Panc1 (cell line): Measurements from ENCODE around the gene CRYBG3. TPM values are rescaled to one million over a fixed set of nuclear protein-coding genes. Genes with fewer than 3 reads are reported as not detected.

Experiments
- ATAC-seq: fragments of 200-7000 bp; cut with Tn5 transposase; 2 replicates; pipeline ENCODE4 v1.9.1; 2020; ENCODE audit warnings: mild to moderate bottlenecking, moderate library complexity
- BruUV-seq: library from RNA; stranded (reverse); fragments of 400-500 nt; replicated peaks from 2 replicates; lab custom pipeline; 2021; lab: Mats Ljungman, UMichigan
- CTCF ChIA-PET: fragments of 300-600 bp; sonication (Branson Sonifier 250); formaldehyde crosslinking; loops from one replicate; lab custom pipeline; 2022; ENCODE audit warnings: antibody characterized with exemption; lab: Charles Lee
- POLR2A ChIA-PET: fragments of 300-600 bp; sonication (Branson Sonifier 250); formaldehyde crosslinking; loops from one replicate; lab custom pipeline; 2022; ENCODE audit warnings: antibody characterized with exemption; lab: Charles Lee
- DNase-seq: peaks from one replicate; pipeline ENCODE4 v3.0.0-alpha.2; 2010; ENCODE audit warnings: low read depth, low spot score
- H3K27ac ChIP-seq: 2 replicates; pipeline ENCODE4 v1.5.1; 2011; ENCODE audit warnings: mild to moderate bottlenecking, low read length, inconsistent platforms
- H3K27me3 ChIP-seq: fragments of 200-500 bp; sonication (Bioruptor generic); 2 replicates; pipeline ENCODE4 v1.6.0; 2014; ENCODE audit warnings: low read length, inconsistent platforms; ENCODE audit not compliant: control insufficient read depth, insufficient read depth
- H3K36me3 ChIP-seq: fragments of 200-500 bp; sonication (Bioruptor generic); 2 replicates; pipeline ENCODE4 v1.5.1; 2014; ENCODE audit warnings: inconsistent platforms, mild to moderate bottlenecking, low read length, moderate library complexity; ENCODE audit not compliant: control insufficient read depth, insufficient read depth
- H3K4me1 ChIP-seq: 2 replicates; pipeline ENCODE4 v1.5.1; 2011; ENCODE audit warnings: inconsistent platforms, mild to moderate bottlenecking, low read length, moderate library complexity; ENCODE audit not compliant: control insufficient read depth, insufficient read depth
- H3K4me3 ChIP-seq, 2 experiments: 2 replicates each; pipeline ENCODE4 v1.5.1; 2011 to 2012; ENCODE audit warnings: low read depth in 2 of 2, low read length in 2 of 2, mild to moderate bottlenecking in 2 of 2, inconsistent platforms in 1 of 2, moderate library complexity in 1 of 2
- H3K9me3 ChIP-seq: fragments of 200-500 bp; sonication (Bioruptor generic); 2 replicates; pipeline ENCODE4 v1.5.1; 2014; ENCODE audit warnings: low read depth, mild to moderate bottlenecking, inconsistent platforms, low read length, moderate library complexity; ENCODE audit not compliant: control insufficient read depth, insufficient read depth
- POLR2AphosphoS5 ChIP-seq: IDR thresholded peaks from 2 replicates; pipeline ENCODE4 v1.6.1; 2012; ENCODE audit warnings: mild to moderate bottlenecking, low read depth, low read length, moderate library complexity
- SIN3A ChIP-seq: IDR thresholded peaks from 2 replicates; pipeline ENCODE4 v1.6.1; 2012; ENCODE audit warnings: low read depth, mild to moderate bottlenecking, low read length, moderate library complexity, borderline replicate concordance; ENCODE audit not compliant: insufficient read depth
- TCF7L2 ChIP-seq: IDR thresholded peaks from 2 replicates; pipeline ENCODE4 v1.6.1; 2011; ENCODE audit warnings: mild to moderate bottlenecking, low read depth, low read length, inconsistent platforms
- in situ Hi-C: cut with HindIII; loops from 2 replicates; pipeline ENCODE4 v1.10.0; 2016; ENCODE audit warnings: low sequenced_read_pairs, low pct_unique_long_range_greater_than_20kb
- intact Hi-C: fragments of 100-400 bp; cut with micrococcal nuclease; formaldehyde crosslinking; loops from one replicate; pipeline ENCODE4 v1.10.0; 2022; ENCODE audit not compliant: unreplicated experiment
- total RNA-seq: library from RNA; stranded (reverse); gene quantifications from one replicate; pipeline ENCODE4 v1.2.1, GENCODE V29; 2021; ENCODE audit not compliant: unreplicated experiment
- TF ChIP-seq, protein P1 (sequence below), 2 experiments: IDR thresholded peaks; 2 replicates each; pipeline ENCODE4 v1.6.1; 2011 to 2012; ENCODE audit warnings: low read depth in 2 of 2, control low read depth in 1 of 2, low read length in 1 of 2, mild to moderate bottlenecking in 1 of 2, moderate library complexity in 1 of 2; ENCODE audit not compliant: insufficient read depth in 1 of 2
- TF ChIP-seq, protein P2 (sequence below): fragments of 450-650 bp; IDR thresholded peaks from 2 replicates; pipeline ENCODE4 v1.5.1; 2017; ENCODE audit warnings: mild to moderate bottlenecking

The CRYBG3 gene
- total RNA-seq, 1 experiment from 2014 or later = 24.6 TPM

- ATAC-seq = no peak
- Histone ChIP-seq H3K9me3 (no peaks in the 10 kb centered on the region), H3K4me3 (no peak overlapping the region), H3K27me3 (peaks cover 7% of the 10 kb centered on the region), H3K36me3 (no peaks in the 10 kb centered on the region), H3K27ac (no peak overlapping the region), H3K4me1 (no peaks in the 10 kb centered on the region)
- intact Hi-C loops = no loop called here
- in situ Hi-C loops = no loop called here
- ChIA-PET POLR2A (no interaction called here), CTCF (no interaction called here)
- no TSS peak for BruUV-seq
- TF ChIP-seq SIN3A (no peak), POLR2AphosphoS5 (no peak), TCF7L2 (no peak)
- TF ChIP-seq, protein P1, sequence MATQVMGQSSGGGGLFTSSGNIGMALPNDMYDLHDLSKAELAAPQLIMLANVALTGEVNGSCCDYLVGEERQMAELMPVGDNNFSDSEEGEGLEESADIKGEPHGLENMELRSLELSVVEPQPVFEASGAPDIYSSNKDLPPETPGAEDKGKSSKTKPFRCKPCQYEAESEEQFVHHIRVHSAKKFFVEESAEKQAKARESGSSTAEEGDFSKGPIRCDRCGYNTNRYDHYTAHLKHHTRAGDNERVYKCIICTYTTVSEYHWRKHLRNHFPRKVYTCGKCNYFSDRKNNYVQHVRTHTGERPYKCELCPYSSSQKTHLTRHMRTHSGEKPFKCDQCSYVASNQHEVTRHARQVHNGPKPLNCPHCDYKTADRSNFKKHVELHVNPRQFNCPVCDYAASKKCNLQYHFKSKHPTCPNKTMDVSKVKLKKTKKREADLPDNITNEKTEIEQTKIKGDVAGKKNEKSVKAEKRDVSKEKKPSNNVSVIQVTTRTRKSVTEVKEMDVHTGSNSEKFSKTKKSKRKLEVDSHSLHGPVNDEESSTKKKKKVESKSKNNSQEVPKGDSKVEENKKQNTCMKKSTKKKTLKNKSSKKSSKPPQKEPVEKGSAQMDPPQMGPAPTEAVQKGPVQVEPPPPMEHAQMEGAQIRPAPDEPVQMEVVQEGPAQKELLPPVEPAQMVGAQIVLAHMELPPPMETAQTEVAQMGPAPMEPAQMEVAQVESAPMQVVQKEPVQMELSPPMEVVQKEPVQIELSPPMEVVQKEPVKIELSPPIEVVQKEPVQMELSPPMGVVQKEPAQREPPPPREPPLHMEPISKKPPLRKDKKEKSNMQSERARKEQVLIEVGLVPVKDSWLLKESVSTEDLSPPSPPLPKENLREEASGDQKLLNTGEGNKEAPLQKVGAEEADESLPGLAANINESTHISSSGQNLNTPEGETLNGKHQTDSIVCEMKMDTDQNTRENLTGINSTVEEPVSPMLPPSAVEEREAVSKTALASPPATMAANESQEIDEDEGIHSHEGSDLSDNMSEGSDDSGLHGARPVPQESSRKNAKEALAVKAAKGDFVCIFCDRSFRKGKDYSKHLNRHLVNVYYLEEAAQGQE (IDR thresholded peaks at IDR 0.05; ENCODE audit: insufficient read depth in 1 of 2, low read depth in 2 of 2, low read length in 1 of 2) = no peak
- TF ChIP-seq, protein P2, sequence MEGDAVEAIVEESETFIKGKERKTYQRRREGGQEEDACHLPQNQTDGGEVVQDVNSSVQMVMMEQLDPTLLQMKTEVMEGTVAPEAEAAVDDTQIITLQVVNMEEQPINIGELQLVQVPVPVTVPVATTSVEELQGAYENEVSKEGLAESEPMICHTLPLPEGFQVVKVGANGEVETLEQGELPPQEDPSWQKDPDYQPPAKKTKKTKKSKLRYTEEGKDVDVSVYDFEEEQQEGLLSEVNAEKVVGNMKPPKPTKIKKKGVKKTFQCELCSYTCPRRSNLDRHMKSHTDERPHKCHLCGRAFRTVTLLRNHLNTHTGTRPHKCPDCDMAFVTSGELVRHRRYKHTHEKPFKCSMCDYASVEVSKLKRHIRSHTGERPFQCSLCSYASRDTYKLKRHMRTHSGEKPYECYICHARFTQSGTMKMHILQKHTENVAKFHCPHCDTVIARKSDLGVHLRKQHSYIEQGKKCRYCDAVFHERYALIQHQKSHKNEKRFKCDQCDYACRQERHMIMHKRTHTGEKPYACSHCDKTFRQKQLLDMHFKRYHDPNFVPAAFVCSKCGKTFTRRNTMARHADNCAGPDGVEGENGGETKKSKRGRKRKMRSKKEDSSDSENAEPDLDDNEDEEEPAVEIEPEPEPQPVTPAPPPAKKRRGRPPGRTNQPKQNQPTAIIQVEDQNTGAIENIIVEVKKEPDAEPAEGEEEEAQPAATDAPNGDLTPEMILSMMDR = no peak
- no peak for DNase-seq
These were observed 171.7 kb downstream of the CRYBG3 start for GRCh38 chr3:97993526-97993925.

- in situ Hi-C loops = no loop called here
- Histone ChIP-seq H3K9me3 (no peaks in the 10 kb centered on the region), H3K4me3 (no peak overlapping the region), H3K27me3 (peaks cover 10% of the 10 kb centered on the region), H3K36me3 (no peaks in the 10 kb centered on the region), H3K4me1 (no peaks in the 10 kb centered on the region), H3K27ac (no peak overlapping the region)
- intact Hi-C loops = no loop called here
- TF ChIP-seq SIN3A = no peak
- TF ChIP-seq TCF7L2 = no peak
- TF ChIP-seq, protein P2 = no peak
- TF ChIP-seq POLR2AphosphoS5 = no peak
- TF ChIP-seq, protein P1 (IDR thresholded peaks at IDR 0.05; ENCODE audit: insufficient read depth in 1 of 2, low read depth in 2 of 2, low read length in 1 of 2) = no peak
- POLR2A ChIA-PET = no interaction called here
- no TSS peak for BruUV-seq
- ATAC-seq = no peak
- no peak for DNase-seq
- CTCF ChIA-PET = no interaction called here
These were observed 172.6 kb downstream of the CRYBG3 start for GRCh38 chr3:97994328-97994945.
